HG02885 (cell line): Measurements from ENCODE around the gene TCF7L2.
"Not testable (repeated sequence)": the region's sequence is repeated elsewhere in the genome, so short reads cannot be mapped to it uniquely, and the experiment has no call there.

Experiments used
- ATAC-seq: cut with Tn5 transposase; IDR thresholded peaks from one replicate; pipeline ENCODE4 v1.9.1; 2021; ENCODE audit warnings: mild to moderate bottlenecking; ENCODE audit not compliant: unreplicated experiment, poor library complexity

The TCF7L2 gene

GRCh38 chr10:113085776-113086175 is 135.7 kb downstream of the TCF7L2 start:
- ATAC-seq: no peak

GRCh38 chr10:113086282-113086681 is 136.2 kb downstream of the TCF7L2 start:
- ATAC-seq: no peak

DNA sequence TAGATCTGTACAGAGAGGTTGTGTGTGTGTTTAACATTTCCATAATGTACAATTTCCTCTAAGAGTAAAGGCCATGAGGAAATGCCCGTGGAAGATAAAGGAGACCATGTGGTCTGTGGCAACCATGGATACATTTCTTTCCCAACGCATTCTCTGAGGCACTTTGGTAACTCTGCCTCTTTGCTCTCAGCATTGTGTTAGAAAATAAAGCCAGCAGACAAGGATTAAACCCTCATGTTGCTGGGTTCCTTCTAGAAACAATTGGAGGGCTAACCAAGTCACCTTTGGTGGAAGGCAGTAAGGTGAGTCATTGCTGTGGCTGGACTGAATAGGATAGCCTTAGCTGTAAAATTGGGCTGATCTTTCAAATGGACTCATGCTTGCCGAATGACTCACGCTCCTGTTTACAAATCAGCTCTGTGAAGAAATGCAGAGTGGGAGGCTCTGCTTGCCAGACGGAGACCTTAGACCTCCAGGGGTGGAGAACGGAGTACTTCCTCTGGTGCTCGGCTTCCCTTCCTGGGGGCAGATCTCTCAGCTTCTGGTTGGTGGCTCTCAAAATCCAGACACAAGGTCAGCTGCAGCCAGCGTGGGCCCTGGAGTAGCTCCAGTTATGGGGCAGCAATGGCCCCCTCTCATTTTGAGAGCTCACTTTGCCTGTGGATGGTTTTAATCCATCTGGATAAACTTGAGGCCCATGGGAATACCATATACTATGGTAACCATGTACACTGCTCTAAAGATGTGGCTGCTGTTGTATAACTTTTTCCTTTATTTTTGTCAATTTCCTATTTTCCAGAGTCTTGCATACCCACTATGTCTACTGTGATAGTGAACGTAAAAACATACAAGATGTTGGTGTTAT is 137.3 kb downstream of the TCF7L2 start:
- ATAC-seq: no peak

DNA sequence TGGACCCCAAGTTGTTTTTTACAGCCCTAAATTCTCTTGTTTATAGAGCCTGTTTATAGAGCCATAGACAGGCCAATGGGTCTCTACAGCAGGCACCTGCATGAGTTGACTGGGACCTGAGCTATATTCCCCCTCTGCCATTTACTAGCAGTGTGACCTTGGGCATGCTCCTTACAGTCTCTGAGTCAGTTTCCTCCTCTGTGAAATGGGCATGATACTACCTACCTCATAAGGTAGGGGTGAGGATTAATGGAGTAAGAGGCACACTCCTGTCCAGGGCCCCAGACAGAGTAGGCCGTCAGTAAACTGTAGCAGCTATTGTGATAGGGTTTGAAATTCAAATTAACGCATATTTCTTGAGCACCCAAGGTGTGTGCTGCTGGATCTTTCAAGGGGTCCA is 138.1 kb downstream of the TCF7L2 start:
- ATAC-seq: no peak

- ATAC-seq: no peak
These were observed 139.5 kb downstream of the TCF7L2 start for GRCh38 chr10:113089551-113089950.

DNA sequence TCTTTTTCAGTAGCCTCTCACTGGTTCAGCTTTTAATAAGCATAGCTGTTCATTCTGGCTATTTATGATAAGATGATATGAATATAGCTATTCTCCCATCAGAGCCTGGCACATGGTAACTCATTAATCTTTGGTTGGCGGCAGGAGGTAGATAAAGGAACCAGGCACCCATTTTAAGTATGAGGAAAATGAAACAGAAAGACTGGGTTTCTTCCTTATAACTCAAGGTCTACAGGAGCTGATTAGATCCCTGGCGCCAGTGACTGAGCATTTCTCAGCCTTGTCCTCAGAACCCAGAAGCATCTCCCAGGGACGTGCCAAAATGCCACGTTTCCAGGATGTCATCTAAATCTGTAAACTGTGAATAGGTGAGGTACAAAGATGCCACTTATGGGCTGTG is 141.9 kb downstream of the TCF7L2 start:
- ATAC-seq: no peak

DNA sequence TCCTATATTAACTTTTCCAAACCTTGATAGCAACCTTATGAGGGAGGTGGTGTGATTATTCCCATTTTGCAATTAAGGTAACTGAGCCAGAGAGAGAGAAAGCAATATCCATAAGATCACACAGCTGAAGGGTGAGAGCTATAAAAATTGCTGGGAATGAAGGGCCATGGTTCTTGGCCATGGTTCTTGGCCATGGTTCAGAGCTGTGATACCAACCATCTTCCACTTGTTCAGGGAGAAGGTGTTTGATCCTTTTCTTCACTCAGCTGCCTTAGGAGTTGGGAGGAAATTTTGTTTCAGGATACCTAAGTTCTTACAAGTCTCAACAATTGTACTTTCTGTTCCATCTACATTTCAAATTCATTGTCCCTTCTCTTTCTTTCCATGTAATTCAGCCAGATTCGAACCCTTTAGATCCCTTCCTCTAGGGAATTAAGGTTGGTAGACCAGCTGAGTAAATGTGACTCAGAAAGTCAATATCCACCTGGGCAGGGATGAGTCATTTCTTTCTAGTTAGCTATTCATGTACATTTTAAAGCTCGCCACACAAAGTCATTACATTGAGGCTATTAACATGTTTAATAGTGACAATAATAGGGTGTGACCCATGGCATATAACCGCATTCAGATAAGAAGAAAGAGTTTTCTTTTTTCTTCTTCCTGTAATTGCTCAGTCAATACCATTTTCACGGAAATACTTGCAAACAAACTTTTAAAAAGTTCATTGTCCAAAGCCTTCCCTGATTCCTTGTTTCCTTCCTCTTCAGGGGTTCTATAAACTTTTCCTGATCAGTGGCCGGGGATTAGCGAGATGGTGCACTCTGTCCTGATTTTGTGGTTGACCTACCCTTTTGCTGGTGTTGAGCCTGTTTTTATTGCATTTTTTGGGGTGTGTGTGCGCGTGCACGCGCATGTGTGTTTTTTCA is 143.4 kb downstream of the TCF7L2 start:
- no peak for ATAC-seq

GRCh38 chr10:113094114-113094486 is 144.1 kb downstream of the TCF7L2 start:
- peak; percentile 75 for ATAC-seq

DNA sequence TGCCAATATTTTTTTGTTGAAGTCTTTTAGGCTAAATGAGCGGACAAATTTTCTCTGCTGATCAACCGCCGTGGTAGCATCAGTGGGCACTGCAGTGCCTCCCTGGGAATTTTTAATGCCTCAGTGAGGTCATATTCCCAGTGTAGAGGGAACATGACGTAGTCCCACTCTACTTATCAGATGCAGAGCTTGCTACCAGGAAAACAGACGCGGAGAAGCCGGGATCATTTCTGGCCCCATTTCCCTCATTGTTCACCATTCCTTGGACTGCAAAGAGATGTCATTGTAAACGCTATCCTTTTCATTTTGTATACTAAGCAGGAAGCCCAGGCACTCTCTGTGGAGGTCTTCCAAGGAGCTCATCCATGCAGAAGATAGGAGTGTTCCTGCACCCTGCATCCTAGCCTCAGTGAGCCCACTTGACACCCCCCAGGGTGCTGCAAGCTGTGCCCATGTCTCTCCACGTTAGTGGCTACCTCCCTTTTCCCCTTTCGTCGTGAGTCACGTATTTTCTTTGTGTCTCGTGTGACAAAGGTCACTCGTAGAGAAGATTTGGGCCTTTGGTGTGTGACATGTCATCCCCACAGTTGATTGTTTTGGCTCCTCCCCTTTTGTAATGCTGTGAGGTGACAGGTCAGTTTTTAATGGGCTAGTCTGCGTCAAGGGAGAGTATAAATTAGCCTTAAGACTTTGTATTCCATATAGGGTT is 145.5 kb downstream of the TCF7L2 start:
- no peak for ATAC-seq

- no peak for ATAC-seq
These were observed 146.3 kb downstream of the TCF7L2 start for GRCh38 chr10:113096128-113096996.

- no peak for ATAC-seq
These were observed 147.0 kb downstream of the TCF7L2 start for GRCh38 chr10:113097036-113097435.

DNA sequence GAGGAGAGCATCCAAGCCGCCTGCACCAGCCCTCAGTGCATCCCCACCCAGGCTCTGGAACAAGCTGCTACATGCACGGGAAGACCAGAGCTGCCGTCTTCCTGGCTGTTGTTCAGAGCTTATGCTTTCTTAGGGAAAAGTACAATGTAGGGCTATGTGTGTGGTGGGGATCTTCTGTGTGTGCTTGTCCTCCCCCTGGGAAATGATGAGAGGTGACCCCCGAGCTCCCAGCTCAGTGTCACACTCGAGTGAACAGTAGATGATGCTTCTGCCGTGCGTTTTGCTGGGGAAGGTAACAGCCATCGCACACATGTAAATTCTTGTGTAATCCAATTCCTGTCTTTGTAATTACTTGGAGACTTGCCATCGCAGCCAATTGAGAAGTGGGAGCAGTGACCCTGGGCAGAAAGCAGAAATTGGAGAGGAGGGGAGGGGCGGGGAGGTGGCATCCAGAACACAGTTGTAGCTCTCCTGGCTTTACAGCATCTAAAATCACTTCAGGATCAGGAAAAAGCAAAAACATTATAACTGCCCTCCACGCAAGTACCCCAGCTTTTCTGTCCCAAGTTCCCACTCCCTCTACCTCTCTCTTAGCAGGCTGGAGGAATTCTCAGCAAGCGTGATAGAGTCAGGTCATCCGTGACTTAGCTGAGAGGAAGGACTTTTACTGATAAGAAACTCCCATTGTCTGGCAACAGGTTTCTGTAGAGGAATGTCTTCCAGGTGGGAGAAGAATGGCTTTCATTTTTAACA is 149.6 kb downstream of the TCF7L2 start:
- no peak for ATAC-seq

- no peak for ATAC-seq
These were observed 150.2 kb downstream of the TCF7L2 start for GRCh38 chr10:113100281-113100680.

- no peak for ATAC-seq
These were observed 153.2 kb downstream of the TCF7L2 start for GRCh38 chr10:113103131-113103840.

DNA sequence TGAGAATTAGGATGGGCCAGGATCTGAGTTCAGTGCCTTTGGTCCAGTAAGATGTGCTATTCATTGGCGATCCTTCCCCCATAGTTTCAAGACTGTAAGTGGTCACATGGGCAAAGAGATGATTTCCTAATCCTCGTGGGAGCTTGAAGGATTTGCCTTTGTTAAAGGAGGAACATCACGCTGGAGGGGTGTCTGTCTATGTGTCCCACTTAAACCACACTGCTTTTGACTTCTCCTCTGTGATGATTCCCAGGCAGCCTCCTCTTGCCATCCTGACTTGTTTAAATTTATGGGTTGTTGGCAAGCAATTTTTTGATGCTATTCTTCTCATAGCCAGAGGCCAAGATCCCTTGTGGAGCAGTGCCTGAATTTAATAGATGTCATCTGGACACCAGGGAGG is 154.0 kb downstream of the TCF7L2 start:
- ATAC-seq: no peak

- no peak for ATAC-seq
These were observed 158.3 kb downstream of the TCF7L2 start for GRCh38 chr10:113108194-113108835.

GRCh38 chr10:113108948-113109347 is 158.9 kb downstream of the TCF7L2 start:
- ATAC-seq: no peak

DNA sequence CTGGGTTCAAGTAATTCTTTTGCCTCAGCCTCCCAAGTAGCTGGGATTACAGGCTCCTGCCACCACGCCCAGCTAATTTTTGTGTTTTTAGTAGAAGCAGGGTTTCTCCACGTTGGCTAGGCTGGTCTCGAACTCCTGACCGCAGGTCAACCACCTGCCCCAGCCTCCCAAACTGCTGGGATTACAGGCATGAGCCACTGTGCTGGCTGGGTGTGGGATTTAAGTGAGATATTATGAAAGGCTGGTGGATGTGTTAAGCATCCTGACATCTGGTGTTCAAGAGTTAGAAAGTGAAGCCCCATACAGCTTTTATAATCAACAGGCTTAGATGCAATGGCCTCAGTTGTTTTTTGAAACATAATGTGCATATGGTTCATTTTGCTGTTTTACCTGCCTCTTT is 159.4 kb downstream of the TCF7L2 start:
- ATAC-seq: not testable (repeated sequence)
